T-helper 2 cell treated with Interferon-gamma antibody and Interleukin-4, amounts not matched to agents 5 μg/mL and 100 μg/mL, for 36 hours (primary cell): ENCODE data around the gene RALY.
"Not testable (repeated sequence)": the region's sequence is repeated elsewhere in the genome, so short reads cannot be mapped to it uniquely, and the experiment has no call there.

Experiments used
- DNase-seq: peaks from one replicate; pipeline ENCODE4 v3.0.0; 2021; ENCODE audit warnings: low spot score
- H3K27ac Mint-ChIP-seq: one replicate; pipeline ENCODE4 v1.8.0; 2021; ENCODE audit warnings: mild to moderate bottlenecking, mixed read lengths
- H3K27me3 Mint-ChIP-seq: one replicate; pipeline ENCODE4 v1.8.0; 2021; ENCODE audit warnings: low read depth, mixed read lengths
- H3K36me3 Mint-ChIP-seq: one replicate; pipeline ENCODE4 v1.8.0; 2021; ENCODE audit warnings: low read depth, mixed read lengths
- H3K4me1 Mint-ChIP-seq: one replicate; pipeline ENCODE4 v1.8.0; 2021; ENCODE audit warnings: low read depth, mixed read lengths
- H3K4me3 Mint-ChIP-seq: one replicate; pipeline ENCODE4 v1.8.0; 2022; ENCODE audit warnings: mild to moderate bottlenecking, moderate library complexity, mixed read lengths
- H3K9me3 Mint-ChIP-seq: one replicate; pipeline ENCODE4 v1.8.0; 2021; ENCODE audit warnings: mixed read lengths

The RALY gene

GRCh38 chr20:34111702-34112599 is 118.2 kb downstream of the RALY start, which contains the start of gene EIF2S2:
Gene EIF2S2 (minus strand): TSS chr20:34112243. CDS start chr20:34112110, 133 bp downstream.
- Mint-ChIP-seq H3K4me1 (peaks cover 32% of the 10 kb centered on the region), H3K4me3 (peak within 1 kb of the TSS; percentile 98), H3K36me3 (peaks cover 34% of the 10 kb centered on the region), H3K9me3 (no peaks in the 10 kb centered on the region), H3K27ac (peak within 1 kb of the TSS; percentile 99), H3K27me3 (peaks cover 4% of the 10 kb centered on the region)
- DNase-seq: peak; percentile 97

DNA sequence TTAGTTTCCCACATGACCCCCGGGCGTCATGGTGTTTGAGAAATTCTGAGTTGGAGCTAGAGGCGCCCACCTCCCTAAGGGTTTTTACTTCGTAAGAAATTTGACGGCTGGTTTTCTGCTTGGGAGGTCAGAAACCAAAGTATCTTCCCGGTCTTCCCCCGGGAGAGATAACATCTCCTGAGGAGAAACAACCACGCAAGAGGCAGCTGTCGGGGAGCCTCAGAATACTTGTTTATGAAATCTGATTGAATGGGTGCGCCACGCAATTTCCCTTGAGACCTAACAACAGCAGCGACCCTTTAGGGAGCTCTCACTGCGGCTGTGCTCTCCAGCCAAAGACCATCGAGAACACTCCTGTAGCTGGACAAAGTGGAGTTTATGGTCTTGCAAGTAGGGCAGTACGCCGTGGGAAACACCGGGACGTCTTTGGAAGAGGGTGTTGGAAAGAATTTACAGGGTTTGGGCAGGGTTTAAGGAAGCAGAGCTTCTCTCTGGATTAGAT is 118.9 kb downstream of the RALY start:
- no peaks in the 10 kb centered on the region for H3K9me3 Mint-ChIP-seq
- peaks cover 6% of the 10 kb centered on the region for H3K27me3 Mint-ChIP-seq
- H3K36me3 Mint-ChIP-seq: peaks cover 32% of the 10 kb centered on the region
- H3K4me1 Mint-ChIP-seq: peaks cover 26% of the 10 kb centered on the region
- H3K27ac Mint-ChIP-seq: peak overlapping the region; percentile 99
- peak overlapping the region; percentile 98 for H3K4me3 Mint-ChIP-seq
- no peak for DNase-seq

DNA sequence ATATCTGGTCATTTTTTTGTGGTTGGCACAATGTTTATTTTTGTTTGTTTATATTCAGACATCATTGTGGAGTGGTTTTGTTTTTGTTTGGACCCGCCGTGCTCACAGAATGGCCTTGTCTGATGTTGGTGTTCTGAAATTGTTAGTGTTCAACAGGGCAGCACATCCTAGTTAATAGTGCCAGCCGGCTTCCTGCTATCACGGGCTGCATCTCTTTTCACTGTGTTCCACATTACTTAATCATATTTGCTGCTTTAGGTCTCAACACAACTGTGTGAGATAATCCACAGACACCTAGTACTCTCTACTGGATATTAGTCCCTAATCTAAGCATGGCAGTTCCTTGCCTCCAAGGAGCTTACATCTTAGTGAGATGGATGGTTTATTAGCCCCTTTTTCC is 121.1 kb downstream of the RALY start:
- peaks cover 11% of the 10 kb centered on the region for H3K4me1 Mint-ChIP-seq
- no peak for DNase-seq
- peaks cover 12% of the 10 kb centered on the region for H3K27me3 Mint-ChIP-seq
- H3K9me3 Mint-ChIP-seq: no peaks in the 10 kb centered on the region
- peaks cover 14% of the 10 kb centered on the region for H3K36me3 Mint-ChIP-seq
- H3K27ac Mint-ChIP-seq: no peak overlapping the region
- no peak overlapping the region for H3K4me3 Mint-ChIP-seq

GRCh38 chr20:34115232-34115631 is 121.5 kb downstream of the RALY start:
- Mint-ChIP-seq H3K4me1 (peaks cover 8% of the 10 kb centered on the region), H3K27ac (no peak overlapping the region), H3K36me3 (peaks cover 11% of the 10 kb centered on the region), H3K9me3 (no peaks in the 10 kb centered on the region), H3K4me3 (no peak overlapping the region), H3K27me3 (peaks cover 12% of the 10 kb centered on the region)
- DNase-seq: no peak

DNA sequence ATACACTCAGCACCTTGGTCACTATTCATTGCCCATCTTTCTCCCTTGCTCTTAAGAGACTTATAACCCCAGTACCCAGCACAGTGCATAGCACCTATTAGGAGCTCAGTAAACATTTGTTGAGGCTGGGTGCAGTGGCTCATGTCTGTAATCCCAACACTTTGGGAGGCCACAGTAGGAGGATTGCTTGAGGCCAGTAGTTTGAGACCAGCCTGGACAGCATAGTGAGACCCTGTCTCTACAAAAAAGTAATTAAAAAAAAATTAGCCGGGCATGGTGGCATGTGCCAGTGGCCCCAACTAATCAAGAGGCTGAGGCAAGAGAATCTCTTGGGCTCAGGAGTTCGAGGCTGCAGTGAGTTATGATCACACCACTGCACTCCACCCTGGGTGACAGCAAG is 126.5 kb downstream of the RALY start:
- Mint-ChIP-seq H3K27me3 (peaks cover 12% of the 10 kb centered on the region), H3K36me3 (no peaks in the 10 kb centered on the region), H3K27ac (no peak overlapping the region), H3K4me1 (peaks cover 10% of the 10 kb centered on the region), H3K9me3 (no peaks in the 10 kb centered on the region), H3K4me3 (no peak overlapping the region)
- DNase-seq: no peak

- no peaks in the 10 kb centered on the region for H3K36me3 Mint-ChIP-seq
- no peak overlapping the region for H3K27ac Mint-ChIP-seq
- DNase-seq: no peak
- H3K27me3 Mint-ChIP-seq: peaks cover 10% of the 10 kb centered on the region
- peaks cover 10% of the 10 kb centered on the region for H3K4me1 Mint-ChIP-seq
- no peaks in the 10 kb centered on the region for H3K9me3 Mint-ChIP-seq
- no peak overlapping the region for H3K4me3 Mint-ChIP-seq
These were observed 128.7 kb downstream of the RALY start for GRCh38 chr20:34122274-34122980.

DNA sequence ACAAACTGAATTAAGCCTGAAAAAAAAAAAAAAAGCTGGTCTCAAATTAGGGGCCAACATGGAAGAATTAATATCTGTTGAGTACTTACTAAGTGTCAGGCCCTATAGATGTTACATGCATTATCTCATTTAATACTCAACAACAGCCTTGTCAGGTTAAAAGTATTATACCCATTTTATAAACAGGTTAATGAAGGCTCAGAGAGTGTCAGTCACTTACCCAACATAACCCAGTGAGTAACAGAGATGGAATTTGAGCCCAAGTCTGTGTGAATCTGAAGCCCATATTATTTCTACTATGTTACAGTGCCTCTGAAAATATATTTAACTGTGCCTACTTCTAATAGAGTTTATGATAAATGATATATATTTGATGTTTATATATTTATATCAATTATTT is 129.6 kb downstream of the RALY start:
- H3K4me3 Mint-ChIP-seq: no peak overlapping the region
- DNase-seq: no peak

DNA sequence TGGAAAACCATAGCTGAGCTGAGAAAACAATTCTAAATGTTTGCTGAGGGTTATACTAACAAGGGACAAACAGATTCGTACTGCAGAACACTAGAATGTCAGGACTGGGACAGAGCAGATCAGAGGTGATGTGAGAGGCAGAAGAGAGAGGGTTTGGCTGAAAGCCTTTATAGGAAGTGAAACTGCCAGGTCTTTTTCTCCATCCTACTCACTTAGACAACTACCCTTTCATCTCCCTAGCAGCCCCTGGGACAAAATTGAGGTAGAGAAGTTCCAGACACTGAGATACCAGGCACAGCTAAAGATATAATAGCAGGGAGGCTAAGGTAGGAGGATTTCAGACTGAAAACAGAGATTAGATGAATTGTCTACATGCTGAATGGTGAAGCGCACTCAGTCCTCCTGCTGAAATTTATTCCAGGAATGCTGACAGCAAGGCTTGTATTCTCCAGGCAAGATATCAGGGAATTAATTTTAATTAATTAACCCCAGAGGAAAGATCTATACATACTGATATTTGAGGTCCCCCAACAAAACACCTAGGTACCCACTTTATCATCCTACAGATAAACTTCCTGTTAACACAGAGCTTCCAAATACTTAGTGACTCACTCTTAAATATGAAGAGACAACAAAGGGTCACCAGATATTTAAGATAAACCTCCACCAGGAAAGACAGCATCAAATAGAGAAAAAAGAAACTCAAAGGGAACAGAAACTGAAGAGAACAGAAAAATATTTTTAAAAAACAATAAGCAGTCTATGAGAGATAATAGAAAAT is 130.9 kb downstream of the RALY start:
- H3K4me3 Mint-ChIP-seq: no peak overlapping the region
- DNase-seq: no peak
- no peaks in the 10 kb centered on the region for H3K9me3 Mint-ChIP-seq

More for the DNA sequence above, 129.6 kb downstream of the RALY start:
- Mint-ChIP-seq H3K9me3 (no peaks in the 10 kb centered on the region), H3K27me3 (peaks cover 10% of the 10 kb centered on the region), H3K36me3 (no peaks in the 10 kb centered on the region), H3K4me1 (peaks cover 10% of the 10 kb centered on the region), H3K27ac (no peak overlapping the region)

GRCh38 chr20:34127792-34128191 is 134.1 kb downstream of the RALY start:
- H3K27ac Mint-ChIP-seq: no peak overlapping the region

More for the DNA sequence above, 130.9 kb downstream of the RALY start:
- peaks cover 14% of the 10 kb centered on the region for H3K4me1 Mint-ChIP-seq
- no peak overlapping the region for H3K27ac Mint-ChIP-seq
- H3K27me3 Mint-ChIP-seq: peaks cover 10% of the 10 kb centered on the region
- H3K36me3 Mint-ChIP-seq: no peaks in the 10 kb centered on the region

GRCh38 chr20:34129518-34130162 is 135.9 kb downstream of the RALY start:
- Mint-ChIP-seq H3K9me3 (no peaks in the 10 kb centered on the region), H3K4me3 (peak overlapping the region; percentile 8), H3K27ac (no peak overlapping the region), H3K4me1 (peaks cover 9% of the 10 kb centered on the region), H3K27me3 (peaks cover 12% of the 10 kb centered on the region), H3K36me3 (no peaks in the 10 kb centered on the region)
- DNase-seq: peak; percentile 45

More at GRCh38 chr20:34127792-34128191, 134.1 kb downstream of the RALY start:
- no peaks in the 10 kb centered on the region for H3K9me3 Mint-ChIP-seq
- no peak for DNase-seq
- H3K36me3 Mint-ChIP-seq: no peaks in the 10 kb centered on the region
- H3K27me3 Mint-ChIP-seq: peaks cover 12% of the 10 kb centered on the region
- no peak overlapping the region for H3K4me3 Mint-ChIP-seq
- peaks cover 16% of the 10 kb centered on the region for H3K4me1 Mint-ChIP-seq

GRCh38 chr20:34131491-34131890 is 137.8 kb downstream of the RALY start:
- no peaks in the 10 kb centered on the region for H3K9me3 Mint-ChIP-seq
- peaks cover 5% of the 10 kb centered on the region for H3K4me1 Mint-ChIP-seq
- no peak overlapping the region for H3K27ac Mint-ChIP-seq

DNA sequence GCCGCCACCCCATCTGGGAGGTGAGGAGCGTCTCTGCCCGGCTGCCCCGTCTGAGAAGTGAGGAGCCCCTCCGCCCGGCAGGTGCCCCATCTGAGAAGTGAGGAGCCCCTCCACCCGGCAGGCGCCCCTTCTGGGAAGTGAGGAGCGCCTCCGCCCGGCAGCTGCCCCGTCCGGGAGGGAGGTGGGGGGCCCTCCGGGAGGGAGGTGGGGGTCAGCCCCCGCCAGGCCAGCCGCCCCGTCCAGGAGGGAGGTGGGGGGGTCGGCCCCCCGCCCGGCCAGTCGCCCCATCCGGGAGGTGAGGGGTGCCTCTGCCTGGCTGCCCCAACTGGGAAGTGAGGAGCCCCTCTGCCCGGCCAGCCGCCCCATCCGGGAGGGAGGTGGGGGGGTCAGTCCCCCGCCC is 138.8 kb downstream of the RALY start:
- not testable (repeated sequence) for H3K27ac Mint-ChIP-seq, H3K36me3 Mint-ChIP-seq, H3K4me1 Mint-ChIP-seq, H3K27me3 Mint-ChIP-seq, H3K4me3 Mint-ChIP-seq, H3K9me3 Mint-ChIP-seq, DNase-seq

More at GRCh38 chr20:34131491-34131890, 137.8 kb downstream of the RALY start:
- no peaks in the 10 kb centered on the region for H3K36me3 Mint-ChIP-seq
- no peak overlapping the region for H3K4me3 Mint-ChIP-seq
- peaks cover 11% of the 10 kb centered on the region for H3K27me3 Mint-ChIP-seq
- DNase-seq: no peak

DNA sequence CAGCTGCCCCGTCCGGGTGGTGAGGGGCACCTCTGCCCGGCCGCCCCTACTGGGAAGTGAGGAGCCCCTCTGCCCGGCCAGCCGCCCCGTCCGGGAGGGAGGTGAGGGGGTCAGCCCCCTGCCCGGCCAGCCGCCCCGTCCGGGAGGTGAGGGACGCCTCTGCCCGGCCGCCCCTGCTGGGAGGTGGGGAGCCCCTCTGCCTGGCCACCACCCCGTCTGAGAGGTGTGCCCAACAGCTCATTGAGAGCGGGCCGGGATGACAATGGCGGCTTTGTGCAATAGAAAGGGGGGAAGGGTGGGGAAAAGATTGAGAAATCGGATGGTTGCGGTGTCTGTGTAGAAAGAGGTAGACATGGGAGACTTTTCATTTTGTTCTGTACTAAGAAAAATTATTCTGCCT is 139.2 kb downstream of the RALY start:
- not testable (repeated sequence) for H3K9me3 Mint-ChIP-seq, H3K27ac Mint-ChIP-seq, H3K4me1 Mint-ChIP-seq, H3K27me3 Mint-ChIP-seq, H3K36me3 Mint-ChIP-seq, H3K4me3 Mint-ChIP-seq, DNase-seq
